RKO (cell line): ENCODE measurements around the gene ZFYVE28.

Experiments
- DNase-seq: peaks from one replicate; pipeline ENCODE4 v3.0.0-alpha.2; 2016; ENCODE audit warnings: low spot score

ZFYVE28 gene

DNA sequence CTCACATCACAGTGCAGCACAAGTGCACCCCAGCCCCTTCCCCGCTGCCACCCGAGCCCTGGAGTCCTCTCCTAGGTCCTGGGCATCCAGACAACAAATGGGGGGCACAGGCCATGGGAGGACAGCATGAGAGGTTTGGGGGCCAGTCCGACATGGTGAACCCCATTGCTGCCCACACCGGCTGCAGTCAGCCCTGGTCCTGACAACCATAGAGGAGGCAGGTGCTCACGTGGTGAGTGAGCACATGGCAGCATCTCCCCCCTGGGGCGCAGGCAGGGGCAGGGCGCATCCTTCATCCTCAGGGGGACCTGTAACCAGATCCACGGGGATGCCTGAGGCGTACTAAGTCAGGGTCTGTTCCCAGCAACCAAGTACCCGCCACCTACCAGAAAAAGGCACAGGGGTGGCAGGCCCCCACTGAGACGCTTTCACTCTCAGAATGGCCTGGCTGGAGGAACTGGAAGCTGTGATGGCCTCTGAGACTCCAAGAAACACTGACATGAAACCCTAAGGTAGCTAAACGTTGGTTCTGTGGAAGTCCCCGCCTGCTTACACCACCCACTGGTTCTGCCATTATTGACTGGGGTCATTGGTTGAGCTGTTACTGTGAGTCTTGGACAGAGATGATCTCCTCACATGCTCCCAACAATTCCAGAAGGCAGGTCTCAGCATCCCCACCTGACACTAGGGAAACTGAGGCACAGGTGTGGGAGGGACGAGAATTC lies 6.5 kb downstream of the ZFYVE28 start:
- DNase-seq: no peak

DNA sequence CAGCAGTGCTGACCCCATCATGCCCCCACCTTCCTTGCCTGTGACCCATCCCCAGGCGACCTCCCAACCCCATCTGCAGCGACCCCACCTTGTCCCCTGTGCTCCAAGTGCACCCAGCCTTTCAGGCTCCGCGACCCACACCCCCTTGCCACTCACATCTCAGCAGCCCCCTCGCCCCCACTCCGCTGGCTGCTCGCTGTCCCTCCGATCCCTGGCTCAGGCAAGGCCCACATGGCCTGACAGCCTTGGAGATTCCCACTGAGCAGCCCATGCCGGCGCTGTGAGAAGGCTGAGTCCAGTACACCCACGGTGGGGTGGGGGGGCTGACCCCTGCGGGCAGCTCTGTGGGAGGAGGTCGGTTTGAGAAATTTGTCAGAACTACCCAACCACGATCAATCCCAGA lies 9.1 kb downstream of the ZFYVE28 start:
- DNase-seq: no peak

DNA sequence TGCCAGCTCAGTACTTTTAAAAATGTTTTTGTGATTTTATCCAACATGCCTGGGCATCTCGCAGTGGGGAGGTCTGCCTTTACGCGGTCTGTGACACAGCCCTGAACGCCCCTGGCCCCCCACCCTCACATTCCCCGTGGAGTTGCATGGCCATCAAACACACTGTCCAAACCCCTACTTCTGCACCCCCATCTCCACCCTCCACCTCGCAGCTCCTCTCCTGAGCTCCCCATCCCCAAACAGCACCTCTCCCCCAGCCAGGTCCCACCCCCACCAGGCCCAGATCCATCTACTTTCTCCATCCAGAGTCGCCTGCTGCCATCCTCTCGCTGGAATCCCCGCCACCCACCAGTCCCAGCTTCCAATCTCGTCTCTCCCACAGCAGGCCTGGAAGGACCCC lies 9.5 kb downstream of the ZFYVE28 start:
- DNase-seq: no peak

DNA sequence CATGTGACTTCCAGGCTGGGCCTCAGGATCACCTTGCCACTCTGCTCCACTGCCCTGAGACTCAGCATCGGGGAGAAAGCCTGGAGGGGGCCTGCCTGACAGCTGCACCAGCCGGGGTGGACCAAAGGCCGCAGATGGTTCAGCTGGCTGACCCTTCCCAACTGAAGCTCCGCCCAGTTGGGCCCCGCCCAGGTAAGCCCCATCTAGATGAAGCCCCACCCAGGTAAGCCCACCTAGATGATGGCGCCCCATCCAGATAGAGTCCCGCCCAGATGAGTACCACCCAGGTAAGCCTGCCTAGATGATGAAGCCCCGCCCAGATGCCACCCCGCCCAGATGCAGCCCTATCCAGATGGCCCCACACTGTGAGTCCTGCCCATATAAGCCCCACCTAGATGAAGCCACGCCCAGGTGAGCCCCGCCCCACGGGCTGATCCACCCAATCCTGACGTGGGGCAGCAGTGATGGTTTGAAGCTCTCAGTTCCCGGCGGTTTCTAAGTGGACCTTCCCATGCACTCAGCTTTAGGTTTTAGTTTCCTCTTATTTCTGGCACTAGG lies 10.0 kb downstream of the ZFYVE28 start:
- DNase-seq: no peak

DNA sequence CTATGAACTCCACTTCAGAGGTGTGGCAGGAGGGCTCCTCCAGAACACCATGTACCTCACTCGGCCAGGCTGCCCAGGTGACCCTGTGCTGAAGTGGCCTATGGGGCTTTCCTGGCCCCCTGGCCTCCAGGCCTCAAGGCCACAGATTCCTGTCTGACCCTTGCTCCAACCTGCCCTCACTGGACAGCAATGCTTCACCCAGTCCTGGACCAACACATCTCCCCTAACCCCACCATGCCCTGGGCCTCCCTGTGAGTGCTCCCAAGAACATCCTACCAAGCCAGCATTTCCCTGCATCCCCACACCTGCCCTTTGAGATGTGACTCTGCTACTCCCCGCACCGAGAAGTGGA lies 10.5 kb downstream of the ZFYVE28 start:
- DNase-seq: no peak

DNA sequence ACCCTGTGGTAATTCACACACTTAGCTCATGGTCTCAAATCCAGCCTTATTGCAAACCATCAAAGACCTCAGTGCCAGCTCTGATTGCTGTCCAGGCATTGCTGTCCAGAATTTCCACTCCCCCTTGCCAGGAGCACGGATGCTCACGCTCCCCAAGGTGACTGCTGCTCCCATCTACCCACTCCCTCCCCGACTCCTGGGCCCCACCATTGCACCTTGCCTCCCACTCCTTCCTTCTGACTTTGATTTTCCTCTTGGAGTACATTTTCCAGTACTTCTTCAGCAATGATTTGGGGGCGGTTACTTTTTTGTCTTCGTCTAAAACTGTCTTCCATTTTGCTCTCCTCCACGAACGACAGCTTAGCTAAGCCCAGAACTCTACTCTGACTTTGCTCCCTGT lies 11.5 kb downstream of the ZFYVE28 start:
- no peak for DNase-seq

DNA sequence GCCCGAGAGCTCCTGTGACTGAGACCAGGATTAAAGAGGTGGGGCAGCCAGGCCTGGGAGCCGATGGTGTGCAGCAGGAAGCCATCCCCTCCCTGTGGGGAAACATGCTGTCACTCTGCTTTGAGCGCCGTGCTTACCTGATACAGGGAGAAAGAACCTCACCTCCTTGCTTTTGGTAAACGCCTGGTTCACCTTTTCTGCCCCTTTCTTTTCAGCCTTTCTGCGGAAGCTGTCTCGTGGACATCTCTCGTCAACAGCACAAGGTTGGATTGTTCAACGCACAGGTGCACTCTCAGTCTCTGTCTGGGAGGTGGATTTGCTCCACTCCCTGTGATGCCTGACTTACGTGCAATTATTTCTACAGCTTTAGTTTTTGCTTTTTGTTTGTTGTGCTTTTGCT lies 12.0 kb downstream of the ZFYVE28 start:
- DNase-seq: no peak

DNA sequence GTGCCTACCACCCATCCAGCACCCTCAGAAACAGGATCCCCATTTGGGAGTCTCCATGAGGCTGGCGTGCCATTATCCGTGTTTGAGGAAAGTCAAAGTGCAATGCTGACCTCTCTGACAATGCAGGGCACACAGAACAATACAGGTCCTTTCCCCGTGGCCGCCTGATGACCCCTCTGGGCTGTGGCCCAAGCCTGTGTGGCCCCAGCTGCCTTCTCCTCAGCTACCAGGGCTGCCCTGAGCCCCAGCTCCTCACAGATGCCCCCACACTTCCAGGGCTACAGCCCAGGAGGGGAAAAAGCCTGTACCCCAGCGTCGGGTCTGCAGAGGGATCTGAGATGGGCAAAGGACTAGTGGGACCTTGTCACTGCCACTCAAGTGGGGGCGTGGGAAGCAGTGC lies 15.5 kb downstream of the ZFYVE28 start:
- DNase-seq: no peak

DNA sequence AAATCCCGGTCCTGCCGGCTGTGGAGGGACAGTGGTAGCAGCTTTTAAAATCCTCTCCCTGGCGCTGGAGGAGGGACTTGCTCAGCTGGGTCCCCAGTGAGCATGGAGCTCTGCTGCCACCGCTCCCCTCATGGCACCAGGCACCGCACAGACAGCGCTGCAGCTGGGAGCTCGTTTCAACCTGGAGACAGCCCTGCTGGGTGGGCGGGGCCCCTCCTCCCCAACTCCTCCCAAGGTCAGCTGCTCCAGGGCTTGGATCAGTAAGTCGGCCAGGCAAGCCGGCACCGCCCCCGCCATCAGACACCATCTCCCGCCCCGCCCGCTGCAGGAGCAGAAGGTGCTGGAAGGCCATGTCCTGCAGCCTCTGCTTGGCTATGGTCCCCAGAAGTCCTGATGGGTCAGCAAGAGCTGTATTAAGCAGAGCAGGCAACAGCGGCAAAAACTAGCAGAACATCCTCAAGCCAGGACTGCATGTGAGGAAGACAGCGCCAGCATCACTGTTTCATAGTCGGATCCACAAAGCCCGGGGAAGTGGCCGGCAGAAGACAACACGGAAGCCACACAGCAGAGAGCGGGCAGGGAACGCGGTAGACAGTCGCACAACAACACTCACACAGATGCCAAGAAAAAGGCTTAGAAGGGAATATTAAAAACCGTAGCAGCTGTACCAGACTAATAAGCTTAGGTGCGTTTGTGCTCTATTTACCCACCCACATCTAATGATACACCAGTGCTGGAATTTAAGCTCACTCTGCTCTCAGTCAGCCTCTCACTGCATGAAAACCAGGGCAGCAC lies 16.2 kb downstream of the ZFYVE28 start:
- DNase-seq: no peak

DNA sequence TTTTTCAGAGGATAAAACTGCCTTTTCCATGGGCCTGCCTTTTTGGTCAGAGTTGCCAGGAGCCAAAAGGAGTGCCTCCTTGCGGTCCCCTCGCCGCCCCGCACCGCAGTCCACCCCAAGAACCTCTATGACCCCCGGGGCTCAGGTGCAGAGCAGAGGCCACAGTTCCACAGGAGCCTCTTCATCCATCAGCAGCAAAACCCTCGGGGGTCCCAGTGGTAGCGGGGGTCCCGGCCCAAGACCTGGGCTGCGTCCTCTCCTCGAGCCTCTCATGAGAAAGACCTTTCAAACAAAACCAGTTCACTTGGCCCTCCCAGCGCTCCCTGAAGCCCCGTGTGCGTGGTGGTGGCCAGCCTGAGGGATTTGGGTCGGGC lies 16.8 kb downstream of the ZFYVE28 start:
- DNase-seq: no peak

DNA sequence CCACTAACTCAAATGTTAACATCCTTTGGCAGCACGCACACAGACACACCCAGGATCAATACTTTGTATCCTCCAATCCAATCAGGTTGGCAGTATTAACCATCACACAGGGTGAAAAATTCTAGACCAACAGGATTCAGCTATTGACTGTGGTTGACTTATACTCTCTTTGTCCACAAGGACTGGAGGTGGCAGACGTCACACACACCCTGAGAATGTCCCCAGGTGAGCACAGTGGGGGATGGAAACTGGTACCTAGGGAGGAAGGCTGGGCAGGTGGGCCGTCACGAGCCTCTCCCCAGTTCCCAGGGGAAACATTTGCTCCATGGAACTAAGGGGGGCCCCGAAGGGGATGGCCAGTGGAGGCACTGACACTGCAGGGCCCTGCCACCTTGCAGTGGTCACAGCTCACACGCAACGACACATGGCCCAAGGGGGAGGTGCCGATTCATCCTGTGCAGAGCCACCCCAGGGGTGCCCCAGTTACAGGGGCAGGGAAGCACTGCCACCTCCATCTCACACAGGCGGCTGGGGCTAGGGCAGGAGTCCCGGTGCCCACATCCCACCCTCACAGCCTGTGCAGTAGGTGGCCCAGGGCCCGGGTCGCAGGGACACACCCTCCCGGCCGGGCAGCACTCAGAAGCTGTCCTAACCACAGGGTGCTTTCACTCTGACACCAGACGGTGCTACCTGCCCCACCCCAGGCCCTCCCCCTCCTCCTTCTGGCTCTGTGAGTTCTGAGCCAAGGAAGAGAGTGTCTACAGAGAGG lies 17.4 kb downstream of the ZFYVE28 start:
- DNase-seq: no peak

DNA sequence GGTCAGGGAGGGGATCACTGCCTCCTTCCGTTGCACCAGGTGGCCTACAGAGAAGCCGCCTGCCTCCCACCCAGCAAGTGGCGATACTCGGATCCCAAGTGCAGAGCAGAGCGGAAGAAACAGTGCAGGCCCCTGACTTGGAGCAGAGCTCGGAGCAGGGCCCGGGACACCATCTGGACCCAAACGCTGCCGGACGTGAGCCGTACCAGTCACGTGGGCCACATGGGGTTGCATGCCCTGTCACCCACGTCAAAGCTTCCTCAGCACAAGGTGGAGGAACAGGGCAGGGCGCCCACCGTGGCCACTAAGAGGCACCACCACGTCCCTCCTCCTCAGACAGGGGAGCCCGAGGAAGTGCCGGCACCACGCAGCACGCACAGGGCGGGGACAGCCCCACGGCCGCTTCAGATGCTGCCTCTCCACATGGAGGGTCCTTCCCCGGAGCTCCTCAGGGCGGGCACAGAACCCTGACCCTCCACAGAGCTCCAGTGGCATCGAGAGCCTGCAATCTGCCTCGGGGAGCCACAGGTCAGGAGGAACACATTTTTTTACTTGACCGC lies 18.7 kb downstream of the ZFYVE28 start:
- no peak for DNase-seq

DNA sequence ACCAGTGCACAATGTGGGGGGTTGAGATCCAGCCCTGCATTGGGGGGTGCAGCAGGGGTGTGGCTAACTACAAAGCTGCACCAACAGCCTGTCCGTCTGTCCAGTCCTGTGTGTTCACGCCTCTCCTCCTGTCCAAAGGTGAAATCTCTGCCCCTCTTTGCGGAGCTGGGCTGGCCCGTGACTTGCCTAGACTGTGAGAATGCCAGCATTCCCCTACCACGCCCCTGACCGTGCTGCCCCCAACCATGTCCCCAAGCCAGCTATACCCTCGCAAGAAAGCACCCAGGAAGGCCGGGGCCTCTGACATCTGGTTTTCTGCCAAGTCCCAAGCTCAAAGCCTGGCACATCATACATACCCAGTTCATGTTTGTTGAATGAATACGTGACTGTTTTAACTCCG lies 19.2 kb downstream of the ZFYVE28 start:
- DNase-seq: no peak

DNA sequence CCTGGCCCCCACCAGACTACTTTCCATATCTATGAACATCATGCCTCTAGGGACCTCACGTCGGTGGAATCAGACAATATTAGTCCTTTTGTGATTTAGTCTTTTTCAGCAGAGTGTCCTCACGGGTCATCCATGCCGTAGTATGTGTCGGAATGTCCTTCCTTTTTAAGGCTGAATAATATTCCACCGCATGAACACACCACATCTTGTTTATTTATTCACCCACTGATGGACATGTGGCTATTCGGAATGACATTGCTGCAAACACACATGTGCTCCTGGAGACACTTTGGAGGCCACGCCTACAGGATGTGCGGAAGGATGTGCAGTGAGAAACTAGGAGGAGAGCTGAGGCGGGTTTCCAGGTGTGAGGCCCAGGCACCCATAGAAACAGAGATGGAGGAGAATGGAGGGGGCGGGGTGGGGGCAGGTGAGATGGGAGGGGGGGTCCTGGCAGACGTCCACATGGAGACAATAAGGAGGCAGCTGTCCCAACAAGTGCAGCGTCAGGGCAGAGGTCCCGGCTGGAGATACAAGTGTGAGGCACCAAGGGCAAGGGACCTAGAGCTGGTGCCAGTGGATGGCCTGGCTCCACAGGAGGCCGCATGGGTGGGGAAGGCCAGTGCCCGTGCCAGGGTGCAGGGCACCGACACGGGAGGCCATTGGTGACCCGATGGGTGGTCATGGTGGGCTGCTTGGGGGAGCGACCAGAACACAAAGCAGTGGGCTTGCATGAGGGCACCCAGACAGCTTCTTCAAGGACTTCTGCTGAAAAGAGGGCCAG lies 20.7 kb downstream of the ZFYVE28 start:
- DNase-seq: no peak

DNA sequence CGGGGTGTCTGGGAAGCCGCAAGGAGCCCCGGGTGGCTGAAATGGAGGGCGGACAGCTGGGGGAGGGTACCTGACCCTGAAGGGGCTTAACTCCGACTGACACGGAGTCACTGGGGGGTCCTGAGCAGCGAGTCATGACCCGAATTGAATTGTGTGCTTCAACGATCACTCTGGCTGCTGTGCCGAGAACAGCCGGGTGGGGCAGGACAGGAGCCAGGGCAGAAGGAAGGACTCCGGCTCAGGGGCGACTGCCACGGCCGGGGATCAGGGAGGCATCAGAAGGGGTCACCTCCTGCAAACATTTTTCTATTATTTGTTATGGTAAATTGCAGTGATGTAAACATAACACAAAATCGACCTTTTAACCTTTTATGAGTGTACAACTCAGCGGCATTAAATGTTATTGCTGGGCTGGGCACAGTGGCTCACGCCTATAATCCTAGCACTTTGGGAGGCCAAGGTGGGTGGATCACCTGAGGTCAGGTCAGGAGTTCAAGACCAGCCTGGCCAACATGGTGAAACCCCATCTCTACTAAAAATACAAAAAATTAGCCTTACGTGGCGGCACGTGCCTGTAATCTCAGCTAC lies 21.6 kb downstream of the ZFYVE28 start:
- DNase-seq: no peak

DNA sequence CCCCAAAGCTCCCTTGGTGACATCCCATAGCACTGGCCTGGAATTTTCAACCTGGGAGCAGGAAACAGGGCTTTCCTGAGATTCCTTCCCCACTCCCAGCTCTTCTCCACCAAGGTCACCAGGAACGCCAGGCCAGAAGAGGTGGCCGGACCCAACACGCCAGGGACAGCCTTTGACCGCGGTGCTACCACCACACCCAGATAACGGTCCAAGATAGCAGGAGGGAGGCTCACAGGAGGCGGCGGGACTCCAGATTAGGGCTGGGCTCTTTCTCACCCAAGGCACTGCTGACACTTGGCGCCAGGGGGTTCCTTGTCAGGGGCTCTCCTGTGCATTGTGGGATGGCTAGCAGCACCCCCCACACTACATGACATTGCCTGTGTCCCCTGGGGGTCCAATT lies 22.9 kb downstream of the ZFYVE28 start:
- no peak for DNase-seq

DNA sequence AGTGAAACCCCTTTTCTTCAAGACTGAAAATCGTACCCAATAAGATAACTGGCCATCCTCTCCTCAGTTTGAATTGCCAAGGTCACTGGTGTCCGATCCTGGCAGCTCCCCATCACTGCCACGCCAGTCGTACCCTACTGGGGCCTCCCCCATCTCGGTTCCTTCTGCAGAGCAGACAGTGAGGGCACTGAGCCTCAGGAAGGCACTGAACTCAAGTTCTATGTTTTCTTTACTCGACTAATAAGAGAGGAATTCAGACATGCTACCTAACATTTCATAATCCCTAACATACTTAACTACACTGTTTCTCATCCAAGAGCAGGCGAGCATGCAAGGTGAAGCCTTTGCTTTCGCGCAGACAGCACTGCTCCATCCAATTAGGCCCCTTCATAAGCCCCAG lies 23.4 kb downstream of the ZFYVE28 start:
- no peak for DNase-seq

DNA sequence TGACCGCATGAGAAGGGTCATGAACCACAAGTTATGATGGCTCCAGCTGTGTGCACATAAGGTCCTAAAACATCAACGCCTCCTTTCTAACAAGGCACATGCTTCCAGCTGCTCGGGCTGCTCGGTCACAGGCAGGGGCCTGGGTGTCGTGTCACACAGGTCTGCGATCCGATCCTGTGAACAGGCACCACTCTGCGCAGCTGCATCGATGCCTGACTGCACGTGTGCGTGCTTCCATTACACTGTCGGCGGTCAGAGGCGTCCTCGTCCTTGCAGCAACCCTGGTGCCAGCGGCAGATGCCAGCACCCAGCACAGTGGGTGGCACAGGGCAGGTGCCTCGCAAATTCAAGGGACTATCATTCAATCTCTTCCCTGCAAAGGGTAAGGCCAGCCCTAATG lies 23.9 kb downstream of the ZFYVE28 start:
- no peak for DNase-seq

DNA sequence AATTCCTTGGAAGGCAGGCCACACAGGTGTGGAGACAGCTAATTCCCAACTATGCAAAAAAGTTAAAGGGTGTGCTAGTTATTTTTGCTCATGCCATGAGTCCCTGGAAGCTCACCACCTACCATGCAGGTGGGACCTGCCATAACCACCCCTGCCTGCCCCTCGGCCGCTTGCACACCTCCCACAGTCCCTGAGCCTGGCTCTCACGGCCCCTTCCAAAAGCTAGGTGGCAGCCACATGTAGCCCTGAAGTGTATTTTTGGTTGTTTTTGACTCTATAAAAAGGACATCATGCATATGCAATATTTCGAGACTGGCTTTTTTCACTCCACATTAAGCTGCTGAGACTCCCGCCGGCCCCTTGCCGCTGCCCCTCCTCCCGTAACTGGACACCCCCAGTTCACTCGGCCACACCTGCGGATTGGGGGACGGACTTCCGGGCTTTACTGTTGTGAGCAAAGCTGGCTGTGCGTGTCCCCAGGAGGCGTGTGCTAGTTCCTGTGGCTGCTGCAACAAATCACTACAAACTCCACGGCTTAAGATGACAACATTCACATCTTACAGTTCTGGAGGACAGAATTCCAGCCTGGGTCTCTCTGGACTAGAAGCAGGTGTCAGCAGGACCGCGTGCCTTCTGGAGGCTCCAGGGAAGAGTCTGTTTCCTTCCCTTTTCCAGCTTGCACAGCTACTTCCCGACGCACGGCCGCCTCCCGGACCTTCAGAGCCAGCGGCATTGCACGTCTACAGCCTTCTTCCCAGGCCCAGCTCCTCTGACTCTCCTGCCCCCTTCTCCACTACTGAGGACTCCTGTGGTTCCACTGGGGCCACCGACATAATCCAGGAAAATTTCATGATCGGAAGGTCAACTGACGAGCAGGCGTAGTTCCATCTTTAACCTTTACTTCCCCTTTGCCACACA lies 24.8 kb downstream of the ZFYVE28 start:
- no peak for DNase-seq

DNA sequence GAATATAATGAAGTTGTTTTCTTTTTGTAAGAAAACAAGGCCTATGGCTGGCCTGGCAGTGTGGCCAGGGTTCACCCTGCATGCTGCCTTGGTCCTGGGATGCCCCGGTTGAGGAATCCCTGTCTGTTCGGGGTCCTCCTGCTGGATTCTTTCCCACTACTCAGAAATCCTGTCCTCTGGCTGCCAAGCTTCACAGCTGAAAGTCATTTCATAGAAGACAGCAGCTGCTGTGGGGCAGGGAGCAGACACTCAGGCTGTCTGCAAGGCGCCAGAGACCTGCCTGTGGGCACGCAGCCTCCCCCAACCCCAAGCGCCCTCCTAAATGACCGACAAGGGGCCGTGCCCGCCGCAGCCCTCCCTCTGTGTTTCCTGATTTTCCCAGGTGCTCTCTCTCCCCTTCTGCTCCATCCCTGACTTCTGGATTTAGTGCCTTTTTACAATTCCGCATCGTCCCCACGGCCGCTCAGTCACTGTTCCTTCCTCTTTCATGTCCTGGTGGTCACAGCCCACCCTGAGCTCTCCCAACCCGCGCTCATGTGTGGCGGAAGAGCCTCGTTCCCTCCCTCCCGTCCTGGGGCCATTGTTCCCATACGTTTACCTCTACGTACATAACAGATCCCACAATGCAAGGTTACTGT lies 27.5 kb downstream of the ZFYVE28 start:
- no peak for DNase-seq
